Measurements from ENCODE around the gene GALNT12.

- TF ChIP-seq, protein P1, sequence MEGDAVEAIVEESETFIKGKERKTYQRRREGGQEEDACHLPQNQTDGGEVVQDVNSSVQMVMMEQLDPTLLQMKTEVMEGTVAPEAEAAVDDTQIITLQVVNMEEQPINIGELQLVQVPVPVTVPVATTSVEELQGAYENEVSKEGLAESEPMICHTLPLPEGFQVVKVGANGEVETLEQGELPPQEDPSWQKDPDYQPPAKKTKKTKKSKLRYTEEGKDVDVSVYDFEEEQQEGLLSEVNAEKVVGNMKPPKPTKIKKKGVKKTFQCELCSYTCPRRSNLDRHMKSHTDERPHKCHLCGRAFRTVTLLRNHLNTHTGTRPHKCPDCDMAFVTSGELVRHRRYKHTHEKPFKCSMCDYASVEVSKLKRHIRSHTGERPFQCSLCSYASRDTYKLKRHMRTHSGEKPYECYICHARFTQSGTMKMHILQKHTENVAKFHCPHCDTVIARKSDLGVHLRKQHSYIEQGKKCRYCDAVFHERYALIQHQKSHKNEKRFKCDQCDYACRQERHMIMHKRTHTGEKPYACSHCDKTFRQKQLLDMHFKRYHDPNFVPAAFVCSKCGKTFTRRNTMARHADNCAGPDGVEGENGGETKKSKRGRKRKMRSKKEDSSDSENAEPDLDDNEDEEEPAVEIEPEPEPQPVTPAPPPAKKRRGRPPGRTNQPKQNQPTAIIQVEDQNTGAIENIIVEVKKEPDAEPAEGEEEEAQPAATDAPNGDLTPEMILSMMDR (IDR thresholded peaks at IDR 0.05): no peak
- no peak for TF ChIP-seq POLR2A (IDR thresholded peaks at IDR 0.05)
Observed at GRCh38 chr9:98885575-98886295, 78.3 kb downstream of the GALNT12 start.

All from esophagus squamous epithelium (tissue), 4 donors.